Measurements from ENCODE around the gene FA2H.

Gene FA2H

DNA sequence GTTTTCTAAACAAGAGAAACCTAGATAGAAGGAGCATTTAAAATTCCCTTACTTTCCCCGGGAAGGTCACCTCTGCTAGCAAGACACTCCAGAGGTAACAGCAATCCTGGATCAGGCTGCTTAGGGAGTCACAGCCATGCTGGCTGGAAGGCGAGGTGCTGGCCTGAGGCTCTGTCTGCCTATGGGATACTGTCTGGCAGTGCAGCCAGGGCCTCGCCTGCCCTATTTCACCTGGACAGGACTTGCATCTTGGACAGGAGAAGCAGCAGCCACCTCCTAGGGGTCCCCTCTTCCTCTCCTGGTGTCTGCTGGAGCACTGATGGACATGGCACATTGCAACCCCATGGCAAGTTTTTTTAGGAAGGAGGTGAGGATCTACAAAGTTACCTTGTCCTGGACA lies 15.1 kb downstream of the FA2H start:
- H3K27me3 Mint-ChIP-seq = peaks cover 10% of the 10 kb centered on the region

DNA sequence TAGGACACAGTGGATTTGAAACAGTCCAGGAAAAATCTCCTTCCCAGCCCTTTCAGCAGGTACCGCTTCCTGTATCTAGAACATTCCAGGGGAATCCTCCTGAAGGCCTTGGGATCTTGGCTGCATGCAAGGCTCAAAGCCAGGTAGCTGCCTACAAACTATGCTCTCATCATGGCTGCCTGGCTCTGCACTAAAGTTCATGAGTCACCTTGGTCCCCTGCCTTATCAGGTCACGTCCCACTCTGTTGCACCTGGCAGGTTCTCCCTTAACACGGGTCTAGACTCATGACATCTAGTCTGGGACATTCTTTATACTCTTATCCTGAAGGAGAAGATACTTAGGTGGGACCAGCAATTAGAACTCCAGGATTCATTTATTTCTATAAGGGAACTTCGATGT lies 15.8 kb downstream of the FA2H start:
- Mint-ChIP-seq H3K9me3 (no peaks in the 10 kb centered on the region), H3K36me3 (ENCODE audit: low read depth) (no peaks in the 10 kb centered on the region), H3K4me1 (ENCODE audit: low read depth) (no peaks in the 10 kb centered on the region), H3K27me3 (peaks cover 9% of the 10 kb centered on the region), H3K4me3 (no peak overlapping the region), H3K27ac (no peak overlapping the region)
- no peak for DNase-seq

More for the DNA sequence above, 15.1 kb downstream of the FA2H start:
- H3K27ac Mint-ChIP-seq = no peak overlapping the region
- H3K4me3 Mint-ChIP-seq = no peak overlapping the region
- no peaks in the 10 kb centered on the region for H3K4me1 Mint-ChIP-seq (ENCODE audit: low read depth)
- no peaks in the 10 kb centered on the region for H3K9me3 Mint-ChIP-seq
- no peak for DNase-seq
- H3K36me3 Mint-ChIP-seq (ENCODE audit: low read depth) = no peaks in the 10 kb centered on the region

DNA sequence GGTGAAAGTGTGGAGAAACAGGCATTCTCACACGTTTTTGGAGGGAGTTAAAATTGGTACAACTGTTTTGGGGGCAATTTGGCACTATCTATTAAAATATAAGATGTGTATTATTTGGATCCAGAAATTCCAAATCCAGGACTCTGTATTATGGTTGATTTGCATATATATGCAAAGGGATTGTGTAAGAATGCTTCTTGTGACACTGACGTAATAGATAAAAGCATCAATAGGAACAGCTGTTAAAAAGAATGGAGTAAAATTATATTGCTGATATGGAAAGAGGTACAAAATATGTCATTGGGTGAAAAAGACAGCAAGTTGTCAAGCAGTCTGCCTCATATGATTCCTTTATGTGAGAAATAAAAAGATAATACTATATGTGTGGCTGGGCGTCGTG lies 17.3 kb downstream of the FA2H start:
- no peak for DNase-seq
- no peaks in the 10 kb centered on the region for H3K36me3 Mint-ChIP-seq (ENCODE audit: low read depth)
- H3K9me3 Mint-ChIP-seq = no peaks in the 10 kb centered on the region
- peaks cover 10% of the 10 kb centered on the region for H3K27me3 Mint-ChIP-seq
- no peak overlapping the region for H3K4me3 Mint-ChIP-seq
- H3K27ac Mint-ChIP-seq = no peak overlapping the region
- no peaks in the 10 kb centered on the region for H3K4me1 Mint-ChIP-seq (ENCODE audit: low read depth)

DNA sequence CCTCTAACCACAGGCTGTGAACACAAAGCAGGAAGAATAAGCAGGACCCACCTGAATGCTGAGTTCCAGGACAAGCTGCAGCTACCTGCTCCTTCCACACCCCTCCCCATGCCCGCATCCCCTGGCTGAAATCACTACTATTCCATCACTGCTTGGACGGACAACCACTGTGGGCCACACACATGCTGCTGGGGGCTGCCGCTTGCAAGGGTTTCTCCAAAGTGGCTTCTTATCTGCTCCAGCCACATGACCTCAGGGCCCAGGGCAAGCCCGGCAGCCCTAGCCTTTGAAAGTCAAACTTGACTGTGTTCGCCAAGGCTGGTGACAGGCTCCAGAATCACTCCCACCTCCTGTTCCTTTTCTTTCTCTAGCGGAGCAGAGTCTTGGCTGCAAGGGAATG lies 18.4 kb downstream of the FA2H start:
- Mint-ChIP-seq H3K4me3 (no peak overlapping the region), H3K9me3 (no peaks in the 10 kb centered on the region), H3K36me3 (ENCODE audit: low read depth) (no peaks in the 10 kb centered on the region), H3K27me3 (peaks cover 11% of the 10 kb centered on the region), H3K27ac (no peak overlapping the region), H3K4me1 (ENCODE audit: low read depth) (no peaks in the 10 kb centered on the region)
- no peak for DNase-seq

DNA sequence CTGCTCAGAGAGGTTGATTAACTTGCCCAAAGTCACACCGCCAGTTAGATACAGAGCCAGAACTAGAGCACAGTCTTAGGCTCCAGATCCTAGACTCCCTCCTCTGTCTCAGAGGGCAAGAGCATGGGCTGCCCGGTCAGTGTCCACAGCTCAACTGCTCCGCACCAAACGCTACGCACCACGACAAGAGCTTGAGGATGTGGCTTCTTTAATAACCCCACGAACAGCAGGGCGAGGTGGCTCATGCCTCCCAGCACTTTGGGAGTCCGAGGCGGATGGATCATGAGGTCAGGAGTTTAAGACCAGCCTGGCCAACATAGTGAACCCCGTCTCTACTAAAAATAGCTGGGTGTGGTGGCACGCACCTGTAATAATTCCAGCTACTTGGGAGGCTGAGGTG lies 21.4 kb downstream of the FA2H start:
- H3K27me3 Mint-ChIP-seq = peaks cover 5% of the 10 kb centered on the region
- no peaks in the 10 kb centered on the region for H3K4me1 Mint-ChIP-seq (ENCODE audit: low read depth)
- no peaks in the 10 kb centered on the region for H3K36me3 Mint-ChIP-seq (ENCODE audit: low read depth)
- H3K9me3 Mint-ChIP-seq = no peaks in the 10 kb centered on the region
- H3K4me3 Mint-ChIP-seq = no peak overlapping the region
- H3K27ac Mint-ChIP-seq = no peak overlapping the region
- no peak for DNase-seq

DNA sequence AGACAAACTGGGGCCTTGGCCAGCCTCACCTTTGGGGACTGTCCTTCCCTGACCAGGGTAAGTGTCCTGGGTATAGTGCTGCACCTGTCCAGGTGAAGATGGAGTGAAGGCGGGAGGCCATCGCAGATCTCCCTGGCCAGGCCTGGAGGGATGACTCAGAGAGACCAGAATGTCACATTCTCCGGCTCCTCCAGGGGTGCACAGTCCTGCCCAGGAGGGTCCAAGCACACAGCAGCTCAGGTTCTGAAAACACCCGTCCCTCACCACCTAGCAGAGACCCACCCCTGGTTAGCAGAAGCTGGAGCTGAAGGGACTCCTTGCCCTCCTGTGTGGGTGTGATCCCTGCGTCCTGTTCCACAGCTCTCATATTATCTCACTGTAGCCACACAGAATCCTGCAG lies 21.9 kb downstream of the FA2H start:
- no peak overlapping the region for H3K27ac Mint-ChIP-seq
- DNase-seq = no peak
- no peak overlapping the region for H3K4me3 Mint-ChIP-seq
- H3K9me3 Mint-ChIP-seq = no peaks in the 10 kb centered on the region
- no peaks in the 10 kb centered on the region for H3K36me3 Mint-ChIP-seq (ENCODE audit: low read depth)
- H3K27me3 Mint-ChIP-seq = peaks cover 5% of the 10 kb centered on the region
- H3K4me1 Mint-ChIP-seq (ENCODE audit: low read depth) = no peaks in the 10 kb centered on the region

DNA sequence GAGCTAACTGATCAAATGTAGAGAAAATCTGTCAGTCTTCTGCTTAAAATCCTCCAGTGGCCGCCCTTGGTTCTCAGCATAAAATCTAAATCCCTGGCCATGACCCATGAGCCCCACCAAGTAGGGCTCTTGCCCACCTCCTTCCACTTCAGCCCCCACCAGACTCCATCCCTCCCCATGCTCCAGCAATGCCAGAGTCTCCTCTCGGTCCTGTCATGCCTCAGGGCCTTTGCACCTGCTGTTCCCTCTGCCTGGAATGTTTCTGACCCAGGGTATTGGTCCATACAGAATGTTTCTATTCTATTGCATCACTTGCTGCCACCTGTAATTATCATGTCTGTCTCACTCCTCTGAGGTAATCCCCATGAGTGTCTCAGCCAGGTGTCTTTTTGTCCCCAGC lies 22.4 kb downstream of the FA2H start:
- Mint-ChIP-seq H3K4me3 (no peak overlapping the region), H3K27ac (no peak overlapping the region), H3K4me1 (ENCODE audit: low read depth) (no peaks in the 10 kb centered on the region), H3K27me3 (peaks cover 5% of the 10 kb centered on the region), H3K36me3 (ENCODE audit: low read depth) (no peaks in the 10 kb centered on the region), H3K9me3 (no peaks in the 10 kb centered on the region)
- no peak for DNase-seq

DNA sequence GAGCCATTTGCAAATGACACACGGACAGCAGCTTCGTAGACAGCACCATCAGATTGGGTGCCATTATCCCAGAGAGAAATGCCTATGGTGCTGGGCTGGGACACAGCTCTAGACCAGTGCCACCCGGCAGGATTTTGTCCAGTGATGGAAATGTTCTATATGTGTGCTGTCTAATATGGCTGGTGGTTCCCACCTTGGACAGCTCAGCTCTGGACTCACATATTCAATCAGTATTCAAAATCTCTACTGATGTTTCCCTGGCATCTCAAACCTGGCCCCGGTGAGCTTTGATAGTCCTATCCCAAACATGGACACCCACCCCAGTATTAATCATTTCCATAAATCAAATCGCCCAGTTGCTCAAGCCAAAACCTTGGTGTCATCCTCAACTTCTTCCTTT lies 23.0 kb downstream of the FA2H start:
- Mint-ChIP-seq H3K27ac (no peak overlapping the region), H3K4me3 (no peak overlapping the region), H3K27me3 (peaks cover 5% of the 10 kb centered on the region), H3K4me1 (ENCODE audit: low read depth) (no peaks in the 10 kb centered on the region), H3K9me3 (no peaks in the 10 kb centered on the region), H3K36me3 (ENCODE audit: low read depth) (no peaks in the 10 kb centered on the region)
- no peak for DNase-seq

DNA sequence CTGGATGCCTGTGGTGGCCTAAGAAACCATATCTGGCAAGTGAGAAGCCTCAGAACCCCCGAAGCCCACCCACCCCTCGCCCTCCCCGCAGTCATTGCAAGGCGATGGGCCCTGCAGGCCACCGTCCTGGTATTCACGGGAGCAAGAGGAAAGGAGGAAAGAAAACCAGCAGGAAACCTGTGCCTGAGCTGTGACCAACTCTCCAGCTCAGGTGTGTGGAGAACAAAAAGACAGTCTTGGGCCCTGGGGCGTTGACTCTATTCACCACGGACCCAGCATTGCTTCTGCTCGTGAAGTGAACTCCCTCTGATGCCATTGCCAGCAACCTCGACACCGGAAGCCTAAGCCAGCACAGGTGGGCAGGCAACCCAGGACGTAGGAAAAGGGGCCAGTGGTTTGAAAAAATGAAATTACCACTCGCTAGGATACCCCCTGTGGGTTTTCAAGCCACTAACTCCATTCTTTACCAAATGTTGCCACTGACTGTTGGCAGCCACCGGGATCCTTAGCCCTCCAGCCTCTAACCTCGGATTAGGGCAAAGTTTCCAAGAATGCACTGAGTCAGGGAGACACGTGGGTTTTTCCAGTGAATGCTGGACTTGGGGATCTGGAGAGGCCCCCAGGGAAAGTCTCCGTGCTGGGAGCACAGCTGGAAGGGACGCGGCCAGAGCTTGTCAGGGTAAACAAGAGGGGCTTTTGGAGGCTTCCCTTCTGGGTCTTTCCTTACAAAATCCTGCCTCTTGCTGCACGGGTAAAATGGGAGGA lies 25.1 kb downstream of the FA2H start:
- DNase-seq = no peak
- H3K4me1 Mint-ChIP-seq (ENCODE audit: low read depth) = no peaks in the 10 kb centered on the region
- H3K4me3 Mint-ChIP-seq = no peak overlapping the region
- peaks cover 5% of the 10 kb centered on the region for H3K27me3 Mint-ChIP-seq
- H3K9me3 Mint-ChIP-seq = no peaks in the 10 kb centered on the region
- H3K36me3 Mint-ChIP-seq (ENCODE audit: low read depth) = no peaks in the 10 kb centered on the region
- no peak overlapping the region for H3K27ac Mint-ChIP-seq

DNA sequence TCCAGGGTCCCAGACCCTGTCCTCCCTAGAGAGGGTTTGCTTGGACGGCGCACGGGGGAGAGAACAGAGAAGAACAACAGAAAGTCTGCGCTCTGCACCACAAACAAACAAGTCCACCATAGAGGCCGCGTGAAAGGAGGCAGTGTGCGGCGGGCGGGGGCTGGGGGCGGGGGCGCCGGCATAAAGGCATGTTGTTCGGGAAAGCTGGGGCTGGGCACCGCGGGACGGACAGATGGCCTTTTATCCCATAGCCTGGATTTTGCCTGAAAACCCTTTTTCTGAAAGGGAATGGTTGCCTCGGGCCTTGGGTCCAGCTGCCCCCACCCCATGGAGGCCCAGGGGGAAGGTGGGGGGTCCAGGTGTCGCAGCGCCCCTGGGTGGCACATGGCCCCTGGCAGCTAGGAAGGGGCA lies 26.0 kb downstream of the FA2H start:
- H3K9me3 Mint-ChIP-seq = no peaks in the 10 kb centered on the region
- H3K4me1 Mint-ChIP-seq (ENCODE audit: low read depth) = no peaks in the 10 kb centered on the region
- no peak overlapping the region for H3K4me3 Mint-ChIP-seq
- H3K27me3 Mint-ChIP-seq = peaks cover 5% of the 10 kb centered on the region
- no peak overlapping the region for H3K27ac Mint-ChIP-seq
- H3K36me3 Mint-ChIP-seq (ENCODE audit: low read depth) = no peaks in the 10 kb centered on the region
- no peak for DNase-seq

DNA sequence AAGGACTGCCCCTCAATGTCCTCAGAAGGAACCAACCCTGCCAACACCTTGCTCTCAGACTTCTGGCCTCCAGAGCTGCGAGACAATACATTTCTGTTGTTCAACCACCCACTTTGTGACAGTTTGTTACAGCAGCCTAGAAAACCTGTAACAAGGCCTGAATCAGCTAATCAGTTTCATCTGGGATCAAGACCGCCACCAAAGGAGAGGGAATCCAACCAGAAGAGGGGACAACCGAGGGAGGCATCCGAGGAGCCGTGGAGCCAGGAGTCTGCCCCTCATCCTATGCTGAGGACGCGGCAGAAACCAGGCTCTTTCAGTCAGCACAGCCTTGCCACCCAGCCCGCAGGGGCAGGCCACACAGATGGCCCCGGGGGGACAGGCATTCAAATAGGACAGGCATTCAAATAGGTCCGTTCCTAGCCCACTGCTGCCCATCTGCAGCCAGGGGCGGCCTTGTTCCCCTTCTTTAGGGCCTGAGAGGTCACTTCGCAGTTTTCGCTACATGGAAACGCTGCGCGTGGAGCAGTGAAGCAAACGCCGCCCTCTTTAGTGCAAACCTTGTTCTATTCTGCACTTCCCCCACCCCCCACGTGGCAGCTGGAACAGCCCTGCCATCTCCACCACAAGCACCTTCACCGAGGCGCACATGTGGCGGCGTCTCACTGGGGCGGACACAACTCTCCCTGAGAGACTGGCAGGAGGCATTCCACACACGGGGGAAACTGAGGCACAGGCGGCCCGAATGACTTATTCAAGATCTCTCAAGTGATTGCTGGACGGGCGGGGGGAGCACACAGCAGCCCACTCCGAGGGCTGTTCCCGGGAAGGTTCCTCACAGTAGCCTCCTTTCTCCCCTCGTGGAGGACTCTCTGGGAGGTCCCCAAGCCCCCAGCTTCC lies 26.7 kb downstream of the FA2H start:
- no peak for DNase-seq
- no peak overlapping the region for H3K27ac Mint-ChIP-seq
- H3K4me1 Mint-ChIP-seq (ENCODE audit: low read depth) = no peaks in the 10 kb centered on the region
- peaks cover 5% of the 10 kb centered on the region for H3K27me3 Mint-ChIP-seq
- H3K36me3 Mint-ChIP-seq (ENCODE audit: low read depth) = no peaks in the 10 kb centered on the region
- H3K4me3 Mint-ChIP-seq = no peak overlapping the region
- no peaks in the 10 kb centered on the region for H3K9me3 Mint-ChIP-seq

DNA sequence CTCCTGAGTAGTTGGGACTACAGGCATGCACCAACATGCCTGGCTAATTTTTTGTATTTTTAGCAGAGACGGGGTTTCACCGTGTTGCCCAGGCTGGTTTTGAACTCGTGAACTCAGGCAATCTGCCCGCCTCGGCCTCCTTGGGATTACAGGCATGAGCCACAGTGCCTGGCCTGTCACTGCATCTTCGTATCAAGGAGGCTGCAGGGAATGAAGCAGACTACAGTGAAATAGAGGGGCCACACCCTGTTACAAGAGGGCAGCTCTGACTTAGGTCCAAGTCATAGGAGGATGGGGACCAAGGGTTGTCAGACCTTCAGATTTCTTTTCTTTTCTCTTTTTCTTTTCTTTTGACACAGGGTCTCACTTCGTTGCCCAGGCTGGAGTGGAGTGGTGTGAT lies 28.7 kb downstream of the FA2H start:
- no peaks in the 10 kb centered on the region for H3K9me3 Mint-ChIP-seq
- no peak overlapping the region for H3K27ac Mint-ChIP-seq
- H3K27me3 Mint-ChIP-seq = no peaks in the 10 kb centered on the region
- H3K36me3 Mint-ChIP-seq (ENCODE audit: low read depth) = no peaks in the 10 kb centered on the region
- H3K4me3 Mint-ChIP-seq = no peak overlapping the region
- no peaks in the 10 kb centered on the region for H3K4me1 Mint-ChIP-seq (ENCODE audit: low read depth)
- no peak for DNase-seq

DNA sequence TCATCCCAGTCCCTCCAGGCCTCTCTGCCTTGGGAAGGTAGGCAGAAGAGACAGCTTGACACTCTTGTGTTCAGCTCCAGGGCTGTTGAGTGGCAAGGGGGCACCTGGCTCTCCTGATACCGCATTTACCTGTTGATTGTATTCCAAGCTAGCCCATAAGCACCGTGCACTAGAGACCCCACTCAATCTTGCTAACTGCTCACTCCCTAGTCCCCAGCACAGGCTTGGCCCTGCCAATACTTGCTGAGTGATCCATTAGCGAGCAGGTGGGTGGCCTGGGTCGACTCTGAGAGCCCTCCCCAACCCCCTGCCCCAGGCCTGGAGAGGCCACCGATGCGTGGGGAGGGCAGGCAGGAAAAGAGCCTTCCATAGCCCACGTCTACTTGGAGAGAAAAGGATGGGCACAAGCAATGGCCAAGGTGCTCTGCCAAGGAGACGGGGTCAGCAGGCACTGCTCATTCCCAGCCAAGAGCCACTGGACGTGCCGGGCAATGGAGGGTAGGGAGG lies 29.5 kb downstream of the FA2H start:
- H3K27ac Mint-ChIP-seq = no peak overlapping the region
- no peak for DNase-seq

DNA sequence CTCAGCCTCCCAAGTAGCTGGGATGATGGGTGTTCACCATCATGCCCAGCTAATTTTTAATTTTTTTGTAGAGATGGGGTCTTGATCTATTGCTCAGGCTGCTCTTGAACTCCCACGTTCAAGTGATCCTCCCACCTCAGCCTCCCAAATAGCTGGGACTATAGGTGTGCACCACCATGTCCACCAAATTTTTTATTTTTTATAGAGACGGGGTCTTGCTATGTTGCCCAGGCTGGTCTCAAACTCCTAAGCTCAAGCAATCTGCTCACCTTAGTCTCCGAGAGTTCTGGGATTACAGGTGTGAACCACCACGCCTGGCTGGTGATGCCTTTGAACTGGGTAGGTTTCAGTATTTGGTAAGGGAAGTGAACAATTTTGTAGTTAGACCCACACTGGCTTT lies 30.1 kb downstream of the FA2H start:
- no peak for DNase-seq
- Mint-ChIP-seq H3K27ac (no peak overlapping the region), H3K4me3 (no peak overlapping the region), H3K4me1 (ENCODE audit: low read depth) (no peaks in the 10 kb centered on the region), H3K9me3 (no peaks in the 10 kb centered on the region), H3K36me3 (ENCODE audit: low read depth) (no peaks in the 10 kb centered on the region), H3K27me3 (no peaks in the 10 kb centered on the region)

More for the DNA sequence above, 29.5 kb downstream of the FA2H start:
- no peaks in the 10 kb centered on the region for H3K4me1 Mint-ChIP-seq (ENCODE audit: low read depth)
- no peaks in the 10 kb centered on the region for H3K36me3 Mint-ChIP-seq (ENCODE audit: low read depth)
- H3K4me3 Mint-ChIP-seq = no peak overlapping the region
- no peaks in the 10 kb centered on the region for H3K27me3 Mint-ChIP-seq
- no peaks in the 10 kb centered on the region for H3K9me3 Mint-ChIP-seq

DNA sequence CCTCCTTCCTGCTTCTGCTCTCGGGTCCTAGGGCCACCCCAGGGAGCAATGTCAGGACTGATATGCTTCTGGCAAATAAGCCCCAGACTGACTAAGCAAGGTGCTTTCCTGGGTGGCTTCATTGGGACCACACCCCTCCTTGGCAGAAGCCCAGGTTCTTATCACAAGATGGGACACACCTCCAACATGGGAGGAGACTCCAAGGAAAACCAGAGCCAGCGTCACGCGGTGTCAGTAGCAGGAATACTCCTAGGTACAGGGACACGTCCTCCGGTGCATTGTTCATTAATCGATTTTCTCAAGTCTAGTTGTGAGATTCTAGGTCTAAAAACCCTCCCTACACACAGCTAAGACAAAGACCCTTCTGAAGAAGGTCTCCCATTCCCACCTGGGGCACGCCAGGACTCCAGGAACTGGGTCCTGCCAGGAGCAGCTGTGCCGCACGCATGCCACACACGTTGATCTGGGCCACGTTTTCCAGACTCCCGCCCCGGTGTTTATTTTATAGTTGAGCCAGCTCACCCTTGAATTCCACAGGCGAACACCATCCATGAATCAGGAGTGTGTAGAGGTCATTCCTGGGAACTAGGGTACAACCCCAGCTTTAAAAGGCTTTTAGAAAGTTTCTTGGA lies 30.8 kb downstream of the FA2H start:
- Mint-ChIP-seq H3K27ac (no peak overlapping the region), H3K4me3 (no peak overlapping the region), H3K9me3 (no peaks in the 10 kb centered on the region), H3K27me3 (no peaks in the 10 kb centered on the region), H3K4me1 (ENCODE audit: low read depth) (no peaks in the 10 kb centered on the region), H3K36me3 (ENCODE audit: low read depth) (no peaks in the 10 kb centered on the region)
- no peak for DNase-seq

Data from activated T-cell treated with anti-CD3 and anti-CD28 coated beads, Interleukin-2, amount 50 U/mL, for 24 hours (primary cell).